Uterus (tissue), 4 donors: Measurements from ENCODE around the gene CILP. TPM values are rescaled to one million over a fixed set of nuclear protein-coding genes. Genes with fewer than 3 reads are reported as not detected.

Experiments used
- DNase-seq, 2 donors: peaks; one replicate each; pipeline ENCODE4 v3.0.0-alpha.2; 2019 to 2020
- H3K27ac ChIP-seq, 2 donors: fragments of 200-600 bp; sonication (generic); 1 replicate in 1 of 2; 2 replicates in 1 of 2; pipeline ENCODE4 v1.5.1; 2016 to 2018
- H3K27me3 ChIP-seq, 2 donors: fragments of 200-600 bp; sonication (generic); one replicate each; pipeline ENCODE4 v1.5.1; 2018 to 2019; ENCODE audit warnings: control low read depth in 1 of 2
- H3K36me3 ChIP-seq, 2 donors: fragments of 200-600 bp; sonication (generic); one replicate each; pipeline ENCODE4 v1.5.1; 2019; ENCODE audit warnings: control low read depth in 1 of 2
- H3K4me1 ChIP-seq, 2 donors: fragments of 200-600 bp; sonication (generic); one replicate each; pipeline ENCODE4 v1.5.1; 2018 to 2019; ENCODE audit warnings: control low read depth in 1 of 2
- H3K4me3 ChIP-seq, 2 donors: fragments of 200-600 bp; sonication (generic); 1 replicate in 1 of 2; 2 replicates in 1 of 2; pipeline ENCODE4 v1.5.1; 2018 to 2019; ENCODE audit warnings: mild to moderate bottlenecking in 1 of 2
- H3K9me3 ChIP-seq, 2 donors: fragments of 200-600 bp; sonication (generic); one replicate each; pipeline ENCODE4 v1.5.1; 2019; ENCODE audit warnings: control low read depth in 1 of 2
- CTCF ChIP-seq, 4 experiments: fragments of 200-600 bp in 2 of 4; fragments of 450-650 bp in 2 of 4; sonication (generic) in 2 of 4; IDR thresholded peaks; one replicate each; pipeline ENCODE4 v1.5.1; 2016 to 2019; ENCODE audit warnings: antibody characterized with exemption in 4 of 4, mild to moderate bottlenecking in 2 of 4, moderate library complexity in 1 of 4
- POLR2A ChIP-seq, 2 donors: fragments of 450-650 bp; IDR thresholded peaks; one replicate each; pipeline ENCODE4 v1.6.1; 2016; ENCODE audit warnings: antibody characterized with exemption in 2 of 2, mild to moderate bottlenecking in 1 of 2, moderate library complexity in 1 of 2
- intact Hi-C: fragments of 100-400 bp; cut with DNase I; formaldehyde crosslinking; loops from one replicate; pipeline ENCODE4 v1.15.1; 2023; ENCODE audit warnings: low total_unique reads
- total RNA-seq, 4 donors: library from RNA; depleted of rRNA in 3 of 4; stranded (reverse); fragments of >200 nt in 3 of 4; gene quantifications; one replicate each; pipeline versions ENCODE4 v1.1.0 to v1.2.4, GENCODE V29; 2014 to 2023
- donor health status: DM: yes; HTN: yes; CAD: no.

Gene CILP
- total RNA-seq, 4 donors from 2014 or later, result 10.5 to 22.5 (median 14.4) TPM

GRCh38 chr15:65171428-65171827 lies 39.8 kb downstream of the CILP start:
- Histone ChIP-seq H3K9me3 (no peaks in the 10 kb centered on the region), H3K36me3 (no peaks in the 10 kb centered on the region)

GRCh38 chr15:65165875-65166274 lies 45.4 kb downstream of the CILP start:
- Histone ChIP-seq H3K36me3 (no peaks in the 10 kb centered on the region), H3K27me3 (no peaks in the 10 kb centered on the region), H3K9me3 (no peaks in the 10 kb centered on the region), H3K4me3 (no peak overlapping the region), H3K27ac (no peak overlapping the region), H3K4me1 (no peaks in the 10 kb centered on the region)
- intact Hi-C loops, result no loop called here
- TF ChIP-seq CTCF (IDR thresholded peaks at IDR 0.05) (no peak), POLR2A (IDR thresholded peaks at IDR 0.05) (no peak)
- DNase-seq, result no peak

More at GRCh38 chr15:65171428-65171827, 39.8 kb downstream of the CILP start:
- no peaks in the 10 kb centered on the region for H3K27me3 ChIP-seq
- no peak for DNase-seq
- TF ChIP-seq CTCF (IDR thresholded peaks at IDR 0.05) (no peak), POLR2A (IDR thresholded peaks at IDR 0.05) (no peak)
- no peak overlapping the region for H3K27ac ChIP-seq
- H3K4me1 ChIP-seq, result no peaks in the 10 kb centered on the region
- intact Hi-C loops, result no loop called here
- no peak overlapping the region for H3K4me3 ChIP-seq

GRCh38 chr15:65164139-65164538 lies 47.1 kb downstream of the CILP start:
- no peak overlapping the region for H3K4me3 ChIP-seq
- no peak for DNase-seq
- no peak overlapping the region for H3K27ac ChIP-seq
- H3K27me3 ChIP-seq, result no peaks in the 10 kb centered on the region
- TF ChIP-seq CTCF (IDR thresholded peaks at IDR 0.05), result no peak
- no peaks in the 10 kb centered on the region for H3K4me1 ChIP-seq
- intact Hi-C loops, result no loop called here
- no peaks in the 10 kb centered on the region for H3K9me3 ChIP-seq
- H3K36me3 ChIP-seq, result no peaks in the 10 kb centered on the region

- no peak overlapping the region for H3K4me3 ChIP-seq
- no peak overlapping the region for H3K27ac ChIP-seq
- TF ChIP-seq CTCF (IDR thresholded peaks at IDR 0.05), result no peak
- TF ChIP-seq POLR2A (IDR thresholded peaks at IDR 0.05), result no peak
- no peaks in the 10 kb centered on the region for H3K4me1 ChIP-seq
- H3K9me3 ChIP-seq, result no peaks in the 10 kb centered on the region
- intact Hi-C loops, result no loop called here
- no peak for DNase-seq
- no peaks in the 10 kb centered on the region for H3K27me3 ChIP-seq
- H3K36me3 ChIP-seq, result no peaks in the 10 kb centered on the region
Measured at GRCh38 chr15:65163041-65163440, 48.2 kb downstream of the CILP start.

- Histone ChIP-seq H3K4me3 (no peak overlapping the region), H3K4me1 (no peaks in the 10 kb centered on the region), H3K9me3 (no peaks in the 10 kb centered on the region), H3K27ac (no peak overlapping the region), H3K27me3 (no peaks in the 10 kb centered on the region), H3K36me3 (no peaks in the 10 kb centered on the region)
- TF ChIP-seq CTCF (IDR thresholded peaks at IDR 0.05), result no peak
- no peak for TF ChIP-seq POLR2A (IDR thresholded peaks at IDR 0.05)
- intact Hi-C loops, result no loop called here
- no peak for DNase-seq
Measured at GRCh38 chr15:65156692-65157091, 54.6 kb downstream of the CILP start.
